Stromal cell of bone marrow (primary cell): ENCODE data around the gene CARNS1.

ENCODE experiments used
- DNase-seq: peaks from one replicate; pipeline ENCODE4 v3.0.0-alpha.2; 2012; ENCODE audit warnings: low read depth

The CARNS1 gene

DNA sequence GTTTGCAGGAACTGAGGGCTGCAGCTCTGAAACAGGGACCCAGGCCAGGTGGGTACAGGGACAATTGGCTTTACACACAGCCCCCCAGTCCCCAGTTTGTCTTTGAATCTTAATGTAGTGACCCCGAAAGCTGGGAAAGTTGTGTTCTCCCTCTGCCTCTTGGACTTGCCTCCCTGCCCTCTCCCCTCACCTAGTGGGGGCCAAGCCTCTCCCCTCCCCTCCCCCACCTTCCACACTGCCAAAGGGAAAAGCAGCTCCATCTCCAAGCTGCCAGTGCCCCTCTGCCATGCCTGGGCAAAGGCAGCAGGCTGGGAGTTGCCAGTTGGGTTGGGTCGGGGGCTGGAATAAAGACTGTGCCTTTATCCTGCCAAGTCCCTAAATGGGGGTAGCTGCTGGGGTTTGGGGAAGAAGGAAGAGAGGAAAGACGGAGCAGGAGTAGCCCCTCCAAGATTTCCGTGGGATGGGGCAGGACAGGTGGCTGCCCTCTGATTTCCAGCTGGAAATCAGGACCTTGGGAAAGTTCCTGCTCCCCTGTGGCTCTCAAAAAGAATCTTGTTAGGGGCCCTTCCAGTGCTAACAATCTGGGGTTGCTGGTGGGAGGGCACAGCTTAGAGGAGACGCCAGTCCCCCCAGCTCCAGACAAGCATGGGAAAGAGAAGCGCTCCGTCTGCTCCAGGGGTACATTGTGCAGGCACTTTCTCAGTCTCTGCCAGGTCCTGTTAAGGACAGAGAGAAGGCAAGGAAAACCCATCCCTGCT, 39.2 kb upstream of the CARNS1 start:
- DNase-seq = no peak

DNA sequence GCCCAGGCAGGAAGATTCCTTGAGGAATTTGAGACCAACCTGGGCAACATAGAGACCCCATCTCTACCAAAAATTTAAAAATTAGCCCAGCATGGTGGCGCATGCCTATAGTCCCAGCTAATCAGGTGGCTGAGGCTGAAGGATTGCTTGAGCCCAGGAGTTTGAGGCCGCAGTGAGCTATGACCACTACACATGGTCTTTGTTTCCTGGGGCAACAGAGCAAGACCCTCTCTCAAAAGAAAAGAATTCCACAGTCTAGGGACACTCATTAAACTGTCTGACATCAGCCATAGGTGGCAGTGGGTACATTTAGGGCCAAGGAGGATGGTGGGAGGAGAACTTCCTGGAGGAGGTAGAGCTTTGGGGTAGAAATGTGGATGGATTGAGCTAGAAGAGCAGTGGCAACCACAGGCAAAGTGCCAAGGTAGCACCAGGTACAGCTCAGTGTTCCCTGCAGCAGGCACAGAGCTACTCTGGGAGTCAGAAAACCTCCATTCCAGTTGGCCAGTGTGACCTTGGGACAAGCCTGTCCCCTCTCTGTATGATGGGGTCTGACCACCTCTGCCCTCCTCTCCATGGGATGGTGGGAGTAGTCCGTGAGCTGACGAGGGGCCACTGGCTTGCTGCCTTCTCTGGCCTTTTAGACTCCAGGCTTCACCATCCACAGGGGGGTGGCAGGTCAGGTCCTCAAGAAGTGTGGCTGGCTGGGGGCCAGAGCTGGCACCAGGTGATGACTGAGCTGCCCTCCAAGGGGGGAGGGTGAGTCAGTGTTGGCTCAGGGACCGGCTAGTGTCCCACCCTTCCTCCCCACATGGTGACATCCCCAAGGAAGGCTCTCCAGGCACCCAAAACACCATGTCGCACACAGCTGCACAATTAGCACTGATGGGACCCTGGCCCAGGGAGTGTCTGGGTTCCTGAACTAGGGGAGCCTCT, 38.3 kb upstream of the CARNS1 start:
- DNase-seq = no peak

DNA sequence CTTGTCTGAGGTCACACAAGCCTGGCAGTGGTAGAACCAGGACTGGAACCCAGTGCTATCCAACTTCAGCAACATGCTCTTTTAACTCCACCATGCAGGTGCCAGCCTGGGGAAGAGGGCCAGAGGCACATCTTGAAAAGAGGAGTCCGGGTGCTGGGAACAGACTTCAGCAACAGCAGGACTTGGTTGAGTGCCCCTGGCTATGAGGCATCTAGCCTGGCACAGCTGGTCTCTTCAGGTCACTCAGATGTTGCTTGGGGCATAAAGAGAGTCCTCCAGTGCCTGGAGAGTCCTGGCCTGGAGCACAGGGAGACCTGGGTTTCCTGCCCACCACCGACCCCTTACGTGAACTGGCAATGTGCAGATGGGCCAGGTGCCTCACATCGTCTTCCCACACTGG, 36.9 kb upstream of the CARNS1 start:
- DNase-seq = no peak

- peak; percentile 47 for DNase-seq
Observed at GRCh38 chr11:67379061-67380058, 36.1 kb upstream of the CARNS1 start.

GRCh38 chr11:67381244-67381972, 34.1 kb upstream of the CARNS1 start:
- DNase-seq = no peak

DNA sequence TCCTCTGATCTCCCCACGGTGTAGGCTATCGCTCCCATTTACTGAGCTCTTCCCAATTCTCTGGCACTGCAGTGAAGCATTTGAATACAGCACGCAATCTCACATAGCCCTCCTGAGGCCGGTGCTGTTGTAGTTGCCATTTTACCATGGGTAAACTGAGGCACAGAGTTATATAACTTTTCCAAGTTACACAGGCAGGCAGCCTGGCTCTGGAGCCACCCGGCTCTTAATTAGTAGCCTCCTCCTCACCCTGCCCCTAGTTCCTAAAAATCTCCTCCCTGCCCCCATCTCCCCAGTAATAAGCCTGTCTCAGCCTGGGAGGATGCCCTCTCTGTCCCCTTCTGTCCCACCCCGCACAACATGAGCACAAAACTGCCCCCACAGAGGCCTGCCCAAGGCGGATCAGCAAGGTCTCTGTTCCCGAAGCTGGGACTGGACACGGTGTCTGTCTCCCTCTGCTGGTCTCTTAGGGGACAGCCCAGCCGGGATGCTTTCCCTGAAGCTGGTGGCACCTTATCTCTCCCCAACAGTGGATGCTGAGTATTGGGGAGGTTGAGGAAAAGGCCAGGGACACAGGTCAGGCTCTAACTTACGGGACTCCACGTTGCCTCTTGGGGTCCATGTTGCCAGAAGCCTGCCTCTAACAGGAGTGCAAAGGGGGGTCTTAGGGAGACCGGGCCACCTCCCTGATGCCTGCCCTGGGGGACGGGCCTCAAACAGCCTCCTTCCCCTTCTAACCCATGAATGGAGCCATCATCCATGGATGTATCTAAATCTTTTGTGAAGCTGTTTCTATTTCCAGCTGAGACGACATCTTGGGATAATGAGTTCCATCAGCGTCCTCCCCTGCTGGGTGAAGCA, 33.0 kb upstream of the CARNS1 start:
- peak; percentile 57 for DNase-seq

GRCh38 chr11:67384851-67385366, 30.6 kb upstream of the CARNS1 start:
- peak; percentile 33 for DNase-seq

DNA sequence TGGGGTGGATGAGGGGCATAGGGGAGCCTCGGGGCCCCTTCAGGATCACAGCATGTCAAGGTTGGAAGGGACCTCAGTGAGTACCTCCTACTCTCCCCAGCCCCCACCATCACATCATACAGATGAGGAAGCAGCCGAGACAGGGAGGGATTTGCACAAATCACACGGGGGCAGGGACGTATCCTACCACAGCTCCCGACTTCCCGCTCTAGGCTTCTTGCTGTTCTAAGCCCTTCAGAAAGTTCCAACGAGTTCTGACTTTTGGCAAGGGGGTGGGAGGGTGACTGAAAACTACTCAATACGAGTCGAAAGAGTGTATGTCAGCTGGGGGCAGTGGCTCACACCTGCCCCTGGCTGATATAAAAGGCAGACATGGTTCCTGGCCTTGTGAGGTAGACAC, 28.4 kb upstream of the CARNS1 start:
- DNase-seq = no peak

DNA sequence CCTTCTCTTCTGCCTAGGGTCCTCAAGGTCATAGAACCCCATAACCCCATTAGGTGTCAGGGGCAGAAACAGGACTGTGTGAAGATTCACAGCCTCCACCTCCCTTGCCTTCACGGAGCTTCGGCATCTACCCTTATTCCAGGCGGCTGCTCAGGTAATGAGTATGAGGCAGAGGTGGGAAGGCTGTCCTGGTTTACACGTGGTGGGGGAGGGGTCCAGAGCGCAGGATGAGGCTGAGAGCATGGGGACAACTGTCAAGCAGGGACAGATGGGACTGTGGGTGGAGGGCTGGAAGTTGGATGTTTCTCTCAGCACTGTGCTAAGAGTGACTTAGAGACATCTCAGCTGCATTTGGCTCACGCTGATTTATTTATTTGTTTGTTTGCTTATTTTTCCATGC, 28.0 kb upstream of the CARNS1 start:
- no peak for DNase-seq

DNA sequence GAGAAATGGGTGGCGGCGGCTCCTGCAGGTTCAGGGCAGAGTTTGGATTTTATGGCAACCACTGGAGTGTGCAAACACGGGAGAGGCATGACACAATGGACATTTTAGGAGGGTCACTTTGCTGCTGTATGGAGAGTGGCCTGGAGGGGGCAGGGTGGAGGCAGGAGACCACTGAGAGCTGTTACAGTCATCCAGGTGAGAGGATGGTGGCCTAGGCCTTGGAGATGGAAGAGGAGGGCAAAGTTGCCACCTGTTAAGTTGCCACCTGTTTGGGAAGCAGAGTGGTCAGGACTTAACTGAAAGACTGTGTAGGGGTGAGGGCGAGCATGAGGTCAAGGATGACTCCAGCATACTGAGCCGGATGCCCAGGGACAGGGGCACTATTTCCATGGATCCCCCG, 26.0 kb upstream of the CARNS1 start:
- DNase-seq = no peak

- no peak for DNase-seq
Observed at GRCh38 chr11:67390947-67391303, 24.6 kb upstream of the CARNS1 start.

DNA sequence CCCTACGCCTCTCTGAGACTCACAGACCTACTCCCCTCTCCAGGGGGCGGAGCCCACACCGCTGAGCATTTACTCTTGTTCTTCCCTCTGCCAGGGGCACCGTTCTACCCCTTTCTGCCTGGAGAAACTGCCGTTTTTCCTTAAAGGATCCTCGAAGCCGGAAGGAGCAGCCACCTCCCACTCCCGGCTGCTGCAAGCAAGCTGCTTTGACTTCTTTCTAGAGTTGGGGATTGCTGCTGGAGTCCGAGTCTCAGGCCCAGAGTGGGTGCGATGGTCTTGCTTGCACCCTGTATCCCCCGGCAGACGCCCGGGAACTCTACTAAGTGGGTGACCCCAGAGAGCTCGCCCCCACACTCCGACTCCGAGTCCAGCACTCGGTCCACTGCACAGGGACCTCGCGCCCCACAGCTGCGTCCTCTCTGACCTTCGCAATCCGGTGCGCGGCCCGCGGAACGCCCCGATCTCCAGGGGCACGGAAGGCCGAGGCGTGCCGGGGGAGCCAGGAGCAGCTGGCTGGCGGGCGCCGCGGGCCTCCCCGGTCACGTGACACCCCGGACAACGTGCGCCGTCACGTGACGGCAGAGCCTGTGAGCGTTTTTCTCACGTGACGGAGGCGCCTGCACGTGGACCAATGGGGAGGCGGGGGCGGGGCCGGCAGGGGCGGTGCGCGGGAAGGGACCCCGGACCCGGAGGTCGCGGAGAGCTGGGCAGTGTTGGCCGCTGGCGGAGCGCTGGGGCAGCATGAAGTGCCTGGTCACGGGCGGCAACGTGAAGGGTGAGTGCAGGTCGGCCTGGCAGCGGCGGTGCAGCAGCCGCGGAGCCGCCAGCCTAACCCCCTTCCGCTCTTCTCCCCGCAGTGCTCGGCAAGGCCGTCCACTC, 23.9 kb upstream of the CARNS1 start, which contains the start of gene RAD9A:
RAD9A (plus strand) TSS at position 683 of the 879 bp plus-strand sequence; CDS start at position 742, 59 bp downstream.
- peak; percentile 89 for DNase-seq

GRCh38 chr11:67392183-67392715, 23.2 kb upstream of the CARNS1 start:
- DNase-seq = no peak

DNA sequence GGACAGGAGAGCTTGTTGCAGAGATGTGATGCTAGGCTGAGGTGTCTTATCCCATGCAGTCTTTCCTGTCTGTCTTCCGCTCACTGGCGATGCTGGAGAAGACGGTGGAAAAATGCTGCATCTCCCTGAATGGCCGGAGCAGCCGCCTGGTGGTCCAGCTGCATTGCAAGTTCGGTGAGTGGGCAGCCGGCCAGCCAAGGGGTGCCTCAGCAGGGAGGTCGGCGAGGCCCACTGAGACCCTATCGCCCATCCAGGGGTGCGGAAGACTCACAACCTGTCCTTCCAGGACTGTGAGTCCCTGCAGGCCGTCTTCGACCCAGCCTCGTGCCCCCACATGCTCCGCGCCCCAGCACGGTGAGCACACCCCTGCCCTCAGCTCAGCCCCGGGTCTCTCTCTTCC, 22.0 kb upstream of the CARNS1 start:
- no peak for DNase-seq

GRCh38 chr11:67393990-67394389, 21.5 kb upstream of the CARNS1 start:
- DNase-seq = no peak

DNA sequence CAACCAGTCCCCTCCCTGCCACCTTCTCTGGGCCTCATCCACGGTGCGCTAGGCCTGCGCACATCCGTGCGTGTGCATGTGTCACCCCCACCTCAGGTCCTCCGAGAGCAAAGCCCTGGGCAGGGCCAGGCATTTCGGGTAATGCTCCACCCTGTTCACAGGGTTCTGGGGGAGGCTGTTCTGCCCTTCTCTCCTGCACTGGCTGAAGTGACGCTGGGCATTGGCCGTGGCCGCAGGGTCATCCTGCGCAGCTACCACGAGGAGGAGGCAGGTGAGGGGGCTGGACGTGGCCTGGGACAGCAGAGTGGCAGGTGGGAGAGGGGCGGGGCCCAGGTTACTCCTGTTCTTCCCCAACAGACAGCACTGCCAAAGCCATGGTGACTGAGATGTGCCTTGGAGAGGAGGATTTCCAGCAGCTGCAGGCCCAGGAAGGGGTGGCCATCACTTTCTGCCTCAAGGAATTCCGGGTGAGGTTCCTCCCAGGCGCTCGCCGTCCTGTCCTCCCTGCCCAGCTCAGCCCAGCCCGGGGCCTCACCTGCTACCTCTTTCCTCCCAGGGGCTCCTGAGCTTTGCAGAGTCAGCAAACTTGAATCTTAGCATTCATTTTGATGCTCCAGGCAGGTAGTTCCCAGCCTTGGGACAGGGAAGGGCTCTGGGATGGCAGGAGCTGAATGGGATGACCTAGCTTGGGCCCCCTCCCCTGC, 19.8 kb upstream of the CARNS1 start:
- DNase-seq = no peak

DNA sequence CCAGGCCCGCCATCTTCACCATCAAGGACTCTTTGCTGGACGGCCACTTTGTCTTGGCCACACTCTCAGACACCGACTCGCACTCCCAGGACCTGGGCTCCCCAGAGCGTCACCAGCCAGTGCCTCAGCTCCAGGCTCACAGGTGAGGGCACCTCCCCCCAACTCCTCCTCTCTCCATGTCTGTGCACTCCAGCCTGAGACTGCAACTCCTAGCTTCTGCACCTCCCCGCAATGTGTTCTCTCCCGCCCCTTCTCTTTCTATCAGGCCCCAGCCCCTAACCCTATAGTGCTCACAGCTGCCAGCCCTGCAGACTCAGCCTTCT, 19.3 kb upstream of the CARNS1 start:
- no peak for DNase-seq
